ENCODE data around the gene BTD. TPM values are rescaled to one million over a fixed set of nuclear protein-coding genes. Genes with fewer than 3 reads are reported as not detected.

BTD gene
- total and polyA plus RNA-seq, 12 donors, result 4.8 to 17.2 (median 13.0) TPM

- H3K4me1 ChIP-seq, result no peaks in the 10 kb centered on the region
- H3K36me3 ChIP-seq, result no peaks in the 10 kb centered on the region
- intact Hi-C loops (cut with DNase I), result no loop called here
- DNase-seq (no peak), ATAC-seq (no peak)
- H3K4me3 ChIP-seq, result no peak overlapping the region
- no peaks in the 10 kb centered on the region for H3K27me3 ChIP-seq
- WGBS, 2 donors, result 78 to 94% methylated on average over 5 of the region's 5 CpGs
- H3K27ac ChIP-seq, result no peak overlapping the region
- TF ChIP-seq CTCF (IDR thresholded peaks at IDR 0.05), result no peak
- H3K9me3 ChIP-seq, result peaks cover 0 to 36% (median 16%) of the 10 kb centered on the region in 11 donors
Measured at GRCh38 chr3:15656342-15656741, 54.8 kb downstream of the BTD start.

- ATAC-seq (no peak), DNase-seq (no peak)
- no peaks in the 10 kb centered on the region for H3K27me3 ChIP-seq
- peaks cover 0 to 36% (median 16%) of the 10 kb centered on the region in 11 donors for H3K9me3 ChIP-seq
- H3K27ac ChIP-seq, result no peak overlapping the region
- no peak overlapping the region for H3K4me3 ChIP-seq
- no peak for TF ChIP-seq CTCF (IDR thresholded peaks at IDR 0.05)
- no peaks in the 10 kb centered on the region for H3K4me1 ChIP-seq
- no peaks in the 10 kb centered on the region for H3K36me3 ChIP-seq
- intact Hi-C loops (cut with DNase I), result no loop called here
Measured at GRCh38 chr3:15657016-15657415, 55.5 kb downstream of the BTD start.

- no peaks in the 10 kb centered on the region for H3K36me3 ChIP-seq
- 72 to 79% methylated on average over 5 of the region's 5 CpGs for WGBS, 2 donors
Measured at GRCh38 chr3:15659254-15659975, 57.9 kb downstream of the BTD start.

More at GRCh38 chr3:15659254-15659975, 57.9 kb downstream of the BTD start:
- Histone ChIP-seq H3K27ac (no peak overlapping the region), H3K4me3 (no peak overlapping the region), H3K27me3 (no peaks in the 10 kb centered on the region), H3K4me1 (no peaks in the 10 kb centered on the region), H3K9me3 (peaks cover 0 to 36% (median 16%) of the 10 kb centered on the region in 11 donors)
- DNase-seq (no peak), ATAC-seq (no peak)
- no peak for TF ChIP-seq CTCF (IDR thresholded peaks at IDR 0.05)
- intact Hi-C loops (cut with DNase I), result no loop called here
